IPS-NIHi11 (cell line): ENCODE data around the gene CAMSAP2.

Source experiments
- DNase-seq: peaks from one replicate; pipeline ENCODE4 v3.0.0; 2012; ENCODE audit warnings: mixed read lengths, low spot score

CAMSAP2 gene

DNA sequence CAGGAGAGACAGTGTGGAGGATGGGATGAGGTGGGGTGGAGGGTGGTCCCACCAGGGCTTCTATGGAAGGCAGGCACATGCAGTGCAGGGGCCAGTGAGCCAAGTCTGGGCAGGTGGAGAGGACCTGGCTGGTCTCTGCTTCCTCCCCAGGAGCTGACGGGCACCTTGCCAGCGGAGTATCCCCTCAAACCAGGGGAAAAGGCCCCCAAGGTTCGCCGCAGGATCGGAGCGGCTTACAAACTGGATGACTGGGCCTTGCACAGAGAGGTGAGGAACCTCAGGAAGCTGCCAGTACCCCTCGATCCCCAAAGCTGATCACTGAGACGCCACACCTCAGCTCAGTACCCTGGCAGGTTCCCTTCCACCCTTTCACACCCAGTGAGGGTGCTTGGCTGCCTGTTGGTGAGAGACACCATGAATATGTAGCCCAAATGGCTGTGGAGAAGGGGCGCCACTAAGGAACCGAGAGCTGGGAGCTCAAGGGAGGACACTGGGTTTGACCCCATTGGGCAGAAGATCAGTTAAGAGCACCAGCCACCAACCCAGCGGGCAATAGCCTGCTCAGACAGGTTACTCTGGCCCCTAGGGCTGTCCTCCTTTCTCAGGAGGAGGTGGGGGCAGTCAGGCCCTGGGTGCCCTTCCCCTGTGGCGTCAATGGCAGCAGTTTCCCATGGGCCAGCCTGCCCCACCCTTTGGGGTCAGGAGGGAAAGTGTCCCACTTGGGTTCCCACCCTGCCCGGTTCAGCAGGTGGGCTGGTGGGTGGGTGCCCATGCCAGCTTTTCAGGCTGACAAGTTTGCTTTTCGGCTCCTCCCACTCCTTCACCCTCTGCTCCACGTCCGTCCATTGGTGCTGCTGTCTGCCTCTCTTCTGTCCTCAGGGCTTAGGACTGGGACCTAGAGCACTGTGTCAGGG, 161.5 kb downstream of the CAMSAP2 start:
- no peak for DNase-seq

GRCh38 chr1:200900877-200901276, 162.2 kb downstream of the CAMSAP2 start:
- no peak for DNase-seq

- no peak for DNase-seq
Observed at GRCh38 chr1:200901350-200901749, 162.7 kb downstream of the CAMSAP2 start.

DNA sequence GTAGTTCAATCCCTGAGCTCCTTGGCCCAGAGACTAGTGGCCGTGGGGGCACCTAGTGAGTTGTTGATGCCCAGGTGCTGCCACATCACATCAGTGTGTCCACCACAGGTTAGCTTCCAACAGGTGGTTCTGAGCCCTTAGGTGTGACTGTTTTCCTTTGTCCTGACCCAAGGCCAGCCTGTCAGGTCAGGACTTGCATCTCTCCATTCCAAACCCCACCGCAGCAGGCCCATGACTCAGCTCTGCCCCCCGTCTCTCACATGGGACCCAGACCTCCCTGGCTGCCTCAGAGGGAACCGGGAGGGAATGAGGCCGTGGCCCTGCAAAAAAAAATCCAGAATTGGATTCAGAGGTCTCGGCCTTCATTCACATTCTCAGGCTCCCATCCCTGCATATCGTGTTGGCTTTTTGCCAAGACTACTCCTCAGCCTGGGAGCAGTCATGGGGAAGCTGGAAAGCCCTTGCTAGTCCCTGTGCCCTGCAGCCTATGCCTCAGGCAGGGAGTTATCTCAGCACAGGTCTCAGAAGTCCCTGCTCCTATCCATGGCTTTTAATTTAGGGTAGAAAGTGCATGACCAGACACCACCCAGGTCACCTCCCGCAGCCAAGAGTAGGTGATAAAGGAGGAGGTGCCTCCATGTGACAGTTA, 163.2 kb downstream of the CAMSAP2 start:
- no peak for DNase-seq

- no peak for DNase-seq
Observed at GRCh38 chr1:200903793-200904192, 165.1 kb downstream of the CAMSAP2 start.

DNA sequence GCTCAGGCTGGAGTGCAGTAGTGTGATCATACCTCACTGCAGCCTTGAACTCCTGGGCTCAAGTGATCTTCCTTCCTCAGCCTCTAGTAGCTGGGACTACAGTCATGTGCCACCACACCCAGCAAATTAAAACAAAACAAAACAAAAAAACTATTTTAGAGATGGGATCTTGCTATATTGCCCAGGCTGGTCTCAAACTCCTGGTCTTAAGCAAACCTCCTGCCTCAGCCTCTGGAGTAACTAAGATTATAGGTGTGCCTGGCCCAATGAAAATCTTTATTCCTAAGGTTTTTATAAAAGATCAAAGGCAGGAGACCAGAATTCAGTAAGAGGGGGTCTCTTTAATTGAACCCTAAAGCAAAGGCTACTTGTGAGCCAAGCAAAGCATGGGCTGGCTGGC, 166.1 kb downstream of the CAMSAP2 start:
- DNase-seq = no peak

GRCh38 chr1:200905411-200906052, 166.8 kb downstream of the CAMSAP2 start:
- DNase-seq = no peak

DNA sequence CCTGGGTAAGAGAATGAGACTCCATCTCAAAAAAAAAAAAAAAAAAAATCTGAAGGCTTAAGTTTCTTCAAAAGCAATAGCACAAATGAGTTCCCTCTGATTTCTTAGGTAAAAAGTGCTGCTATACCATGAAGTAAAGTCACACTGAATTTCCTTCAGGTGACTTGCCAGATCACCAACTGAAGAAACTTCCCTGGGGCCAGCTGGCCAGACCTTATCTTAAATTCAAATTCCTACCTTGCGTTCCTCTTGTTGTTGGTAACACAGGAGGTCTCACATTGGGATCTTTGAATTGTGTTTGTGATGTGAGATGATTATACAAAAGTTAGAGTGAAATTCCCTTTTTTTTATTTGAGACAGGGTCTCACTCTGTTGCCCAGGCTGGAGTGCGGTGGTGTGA, 167.8 kb downstream of the CAMSAP2 start:
- DNase-seq = no peak

DNA sequence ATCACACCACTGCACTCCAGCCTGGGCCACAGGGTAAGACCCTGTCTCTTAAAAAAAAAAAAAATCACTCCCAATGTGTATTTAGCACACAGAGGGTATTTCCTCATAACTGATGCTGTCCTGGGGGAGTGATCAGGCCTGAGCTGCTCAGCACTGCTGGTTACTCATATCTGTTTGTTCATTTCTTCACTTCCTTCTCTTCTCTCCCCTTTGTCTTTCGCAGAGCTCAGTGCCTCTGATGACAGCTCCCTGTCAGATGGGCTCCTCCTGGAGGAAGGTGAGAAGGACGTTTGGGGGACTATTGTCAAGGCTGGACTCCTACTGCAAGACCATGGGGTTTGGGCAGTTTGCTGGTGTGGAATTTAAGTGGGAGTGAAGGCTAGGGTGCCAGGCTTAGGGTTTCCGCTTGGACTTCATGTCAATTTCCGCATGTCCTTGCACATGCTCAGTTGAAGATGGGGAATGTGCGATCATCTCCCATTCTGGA, 169.0 kb downstream of the CAMSAP2 start:
- DNase-seq = no peak

DNA sequence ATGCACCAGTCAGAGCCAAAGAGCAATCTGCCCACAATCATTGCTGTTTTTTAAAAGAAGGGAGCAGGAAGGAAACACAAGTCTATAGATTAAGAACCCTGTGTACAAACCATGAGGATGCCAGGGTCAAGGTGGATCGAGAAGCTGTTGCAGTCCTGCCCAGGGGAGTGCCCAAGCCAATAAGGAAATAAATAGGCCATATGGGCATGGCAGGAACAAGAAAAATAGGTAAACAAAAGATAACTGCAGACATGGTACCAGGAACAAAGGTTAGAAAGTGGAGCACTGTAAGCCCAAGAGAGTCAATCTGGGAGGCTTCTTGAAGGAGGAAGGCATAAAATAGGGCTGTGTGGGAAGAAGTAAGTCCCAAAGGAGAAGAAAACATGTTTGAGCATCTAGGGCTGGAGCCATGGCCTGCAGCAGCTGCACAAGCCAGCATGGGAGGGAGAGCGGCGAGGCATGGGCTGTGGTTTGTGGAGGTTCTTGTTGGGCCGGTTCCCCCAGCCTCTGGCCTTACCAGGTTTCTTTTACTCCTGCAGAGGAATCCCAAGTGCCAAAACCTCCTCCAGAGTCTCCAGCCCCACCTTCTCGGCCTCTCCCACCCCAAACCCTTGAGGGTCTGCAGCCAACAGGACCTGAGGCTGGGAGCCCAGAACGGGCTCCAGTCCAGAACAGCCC, 169.6 kb downstream of the CAMSAP2 start:
- no peak for DNase-seq

GRCh38 chr1:200909071-200909470, 170.4 kb downstream of the CAMSAP2 start:
- DNase-seq = no peak

DNA sequence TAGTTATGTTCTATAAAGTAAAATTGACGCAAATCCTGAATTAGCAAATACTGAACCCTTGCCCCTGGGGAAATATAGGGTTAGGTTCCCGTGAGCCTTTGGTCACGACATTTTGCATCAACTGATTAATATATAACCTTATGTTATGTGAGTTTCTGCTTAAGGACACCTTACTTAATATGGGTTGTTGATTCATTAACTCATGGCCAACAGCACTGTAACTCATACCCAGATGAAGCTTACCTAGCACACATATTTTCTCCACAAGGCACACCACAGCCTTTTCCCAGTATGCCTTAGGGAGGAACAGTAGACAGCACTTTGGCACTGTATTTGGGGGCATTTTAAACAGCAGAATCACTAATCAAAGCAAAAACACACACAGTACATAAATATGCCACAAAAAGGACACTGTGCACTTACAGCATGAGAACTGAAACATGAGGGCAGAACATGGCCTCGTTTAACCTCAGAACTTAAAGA, 171.1 kb downstream of the CAMSAP2 start:
- no peak for DNase-seq
